HepG2 (cell line): ENCODE results near the gene ARAP1. TPM values are rescaled to one million over a fixed set of nuclear protein-coding genes. Genes with fewer than 3 reads are reported as not detected.

Experiments used
- FOSL2 ChIP-seq: sonication (generic); formaldehyde crosslinking; IDR thresholded peaks from 2 replicates; pipeline ENCODE4 v1.4.0; 2020; ENCODE audit warnings: missing genetic modification reagents
- JUN ChIP-seq: sonication (generic); formaldehyde crosslinking; IDR thresholded peaks from 2 replicates; pipeline ENCODE4 v1.4.0; 2020; ENCODE audit warnings: mild to moderate bottlenecking, missing genetic modification reagents
- MAFK ChIP-seq, 2 experiments: IDR thresholded peaks in 1 of 2; conservative IDR thresholded peaks in 1 of 2; 2 replicates each; pipeline ENCODE4 v1.6.1; 2011; ENCODE audit warnings: improper control_type of control experiment in 2 of 2, low read length in 2 of 2
- SOX5 ChIP-seq: IDR thresholded peaks from 2 replicates; pipeline ENCODE4 v1.6.1; 2016; ENCODE audit warnings: borderline replicate concordance
- ZNF17 ChIP-seq: sonication (generic); formaldehyde crosslinking; IDR thresholded peaks from 2 replicates; pipeline ENCODE4 v1.5.0; 2020; ENCODE audit warnings: mild to moderate bottlenecking, missing genetic modification reagents
- ZNF282 ChIP-seq: fragments of 450-650 bp; IDR thresholded peaks from 2 replicates; pipeline ENCODE4 v1.6.1; 2018; ENCODE audit not compliant: partially characterized antibody
- ZNF737 ChIP-seq: sonication (generic); formaldehyde crosslinking; IDR thresholded peaks from 2 replicates; pipeline ENCODE4 v1.5.0; 2020; ENCODE audit warnings: missing genetic modification reagents, mild to moderate bottlenecking, borderline replicate concordance
- polyA plus RNA-seq, 8 experiments: library from polyadenylated mRNA; depleted of rRNA in 3 of 8; stranded (reverse) in 7 of 8; unstranded in 1 of 8; fragments of >200 nt; fragmentation: Illumina TruSeq in 4 of 8; extraction: Trizol in 4 of 8; gene quantifications; 2 replicates each; pipeline versions ENCODE4 v1.2.1 to v1.2.3, GENCODE V29; 2011 to 2016; ENCODE audit warnings: low read depth in 4 of 8, missing spikeins in 1 of 8, mixed read lengths in 1 of 8; ENCODE audit not compliant: insufficient read depth in 1 of 8
- total RNA-seq, 5 experiments: library from RNA; depleted of rRNA; stranded (reverse); fragments of >200 nt; fragmentation: Illumina TruSeq; extraction: Trizol; gene quantifications; 2 replicates each; pipeline ENCODE4 v1.2.3, GENCODE V29; 2016; ENCODE audit warnings: low read depth in 1 of 5
- TF ChIP-seq, protein P1 (sequence below), 2 experiments: IDR thresholded peaks; 2 replicates each; pipeline ENCODE4 v1.6.1; 2011 to 2012; ENCODE audit warnings: low read length in 2 of 2, borderline replicate concordance in 1 of 2, low read depth in 1 of 2, mild to moderate bottlenecking in 1 of 2, moderate library complexity in 1 of 2
- TF ChIP-seq, protein P2 (sequence below): IDR thresholded peaks from 2 replicates; pipeline ENCODE4 v1.6.1; 2012; ENCODE audit warnings: low read depth, low read length, improper control_type of control experiment
- TF ChIP-seq, protein P3 (sequence below): sonication (generic); formaldehyde crosslinking; IDR thresholded peaks from 2 replicates; pipeline ENCODE4 v1.9.0; 2021; ENCODE audit warnings: mild to moderate bottlenecking, missing genetic modification reagents
- TF ChIP-seq, protein P4 (sequence below): sonication (generic); formaldehyde crosslinking; IDR thresholded peaks from 2 replicates; pipeline ENCODE4 v1.4.0; 2020; ENCODE audit warnings: missing genetic modification reagents, borderline replicate concordance
- TF ChIP-seq, protein P5 (sequence below): sonication (generic); formaldehyde crosslinking; IDR thresholded peaks from 2 replicates; pipeline ENCODE4 v1.5.0; 2020; ENCODE audit warnings: missing genetic modification reagents

Gene ARAP1
- total and polyA plus RNA-seq, 2 of the 13 experiments (the other 11 are each of a cell fraction or from before 2014, with no cell fraction given): 43.2 to 55.5 TPM

DNA sequence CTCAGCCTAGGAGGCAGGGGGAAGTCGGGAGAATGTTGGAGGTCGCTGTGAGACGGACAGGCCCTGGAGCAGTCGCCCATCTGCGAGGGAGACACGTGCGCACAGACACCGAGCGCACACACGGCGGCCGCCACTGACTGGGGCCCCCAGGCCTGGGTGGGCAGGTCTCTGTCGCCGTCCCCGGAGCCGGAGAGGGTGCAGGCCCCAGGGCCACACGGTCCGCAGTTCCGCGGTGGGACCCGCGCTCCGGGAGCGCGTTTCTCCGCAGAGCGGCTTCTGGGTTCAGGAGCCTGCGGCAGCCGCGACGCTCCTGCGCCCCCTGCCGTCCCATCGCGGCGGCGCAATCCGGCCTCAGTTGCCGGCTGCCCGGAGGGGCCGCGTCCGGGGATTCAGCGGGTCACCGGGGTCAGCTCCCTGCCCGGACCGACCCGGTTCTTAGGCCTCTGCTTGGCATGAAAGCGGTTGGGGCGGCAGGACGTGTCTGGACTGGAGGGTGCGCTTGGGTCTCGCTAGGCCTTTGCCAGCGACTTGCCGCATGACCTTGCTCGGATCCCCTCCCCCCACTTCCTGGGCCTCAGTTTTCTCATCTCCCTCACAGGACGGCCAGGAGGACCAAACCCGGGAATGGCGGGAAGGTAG lies 109.2 kb downstream of the ARAP1 start (continued):
- TF ChIP-seq, protein P1, sequence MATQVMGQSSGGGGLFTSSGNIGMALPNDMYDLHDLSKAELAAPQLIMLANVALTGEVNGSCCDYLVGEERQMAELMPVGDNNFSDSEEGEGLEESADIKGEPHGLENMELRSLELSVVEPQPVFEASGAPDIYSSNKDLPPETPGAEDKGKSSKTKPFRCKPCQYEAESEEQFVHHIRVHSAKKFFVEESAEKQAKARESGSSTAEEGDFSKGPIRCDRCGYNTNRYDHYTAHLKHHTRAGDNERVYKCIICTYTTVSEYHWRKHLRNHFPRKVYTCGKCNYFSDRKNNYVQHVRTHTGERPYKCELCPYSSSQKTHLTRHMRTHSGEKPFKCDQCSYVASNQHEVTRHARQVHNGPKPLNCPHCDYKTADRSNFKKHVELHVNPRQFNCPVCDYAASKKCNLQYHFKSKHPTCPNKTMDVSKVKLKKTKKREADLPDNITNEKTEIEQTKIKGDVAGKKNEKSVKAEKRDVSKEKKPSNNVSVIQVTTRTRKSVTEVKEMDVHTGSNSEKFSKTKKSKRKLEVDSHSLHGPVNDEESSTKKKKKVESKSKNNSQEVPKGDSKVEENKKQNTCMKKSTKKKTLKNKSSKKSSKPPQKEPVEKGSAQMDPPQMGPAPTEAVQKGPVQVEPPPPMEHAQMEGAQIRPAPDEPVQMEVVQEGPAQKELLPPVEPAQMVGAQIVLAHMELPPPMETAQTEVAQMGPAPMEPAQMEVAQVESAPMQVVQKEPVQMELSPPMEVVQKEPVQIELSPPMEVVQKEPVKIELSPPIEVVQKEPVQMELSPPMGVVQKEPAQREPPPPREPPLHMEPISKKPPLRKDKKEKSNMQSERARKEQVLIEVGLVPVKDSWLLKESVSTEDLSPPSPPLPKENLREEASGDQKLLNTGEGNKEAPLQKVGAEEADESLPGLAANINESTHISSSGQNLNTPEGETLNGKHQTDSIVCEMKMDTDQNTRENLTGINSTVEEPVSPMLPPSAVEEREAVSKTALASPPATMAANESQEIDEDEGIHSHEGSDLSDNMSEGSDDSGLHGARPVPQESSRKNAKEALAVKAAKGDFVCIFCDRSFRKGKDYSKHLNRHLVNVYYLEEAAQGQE (IDR thresholded peaks at IDR 0.05; ENCODE audit: borderline replicate concordance in 1 of 2, low read depth in 1 of 2, low read length in 2 of 2): no peak; a peak in 1 of 4 replicates
- TF ChIP-seq, protein P2, sequence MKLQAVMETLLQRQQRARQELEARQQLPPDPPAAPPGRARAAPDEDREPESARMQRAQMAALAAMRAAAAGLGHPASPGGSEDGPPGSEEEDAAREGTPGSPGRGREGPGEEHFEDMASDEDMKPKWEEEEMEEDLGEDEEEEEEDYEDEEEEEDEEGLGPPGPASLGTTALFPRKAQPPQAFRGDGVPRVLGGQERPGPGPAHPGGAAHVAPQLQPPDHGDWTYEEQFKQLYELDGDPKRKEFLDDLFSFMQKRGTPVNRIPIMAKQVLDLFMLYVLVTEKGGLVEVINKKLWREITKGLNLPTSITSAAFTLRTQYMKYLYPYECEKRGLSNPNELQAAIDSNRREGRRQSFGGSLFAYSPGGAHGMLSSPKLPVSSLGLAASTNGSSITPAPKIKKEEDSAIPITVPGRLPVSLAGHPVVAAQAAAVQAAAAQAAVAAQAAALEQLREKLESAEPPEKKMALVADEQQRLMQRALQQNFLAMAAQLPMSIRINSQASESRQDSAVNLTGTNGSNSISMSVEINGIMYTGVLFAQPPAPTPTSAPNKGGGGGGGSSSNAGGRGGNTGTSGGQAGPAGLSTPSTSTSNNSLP: no peak
- TF ChIP-seq SOX5 (CRISPR knock-in tag) (no peak), MAFK (conservative IDR thresholded peaks at IDR 0.05 in 1 of 2, IDR thresholded peaks at IDR 0.05 in 1 of 2; ENCODE audit: low read length in 2 of 2) (no peak), FOSL2 (CRISPR knock-in tag) (no peak), ZNF737 (CRISPR knock-in tag) (no peak), ZNF17 (CRISPR knock-in tag) (no peak), JUN (CRISPR knock-in tag) (no peak), ZNF282 (no peak)
- TF ChIP-seq, protein P3, sequence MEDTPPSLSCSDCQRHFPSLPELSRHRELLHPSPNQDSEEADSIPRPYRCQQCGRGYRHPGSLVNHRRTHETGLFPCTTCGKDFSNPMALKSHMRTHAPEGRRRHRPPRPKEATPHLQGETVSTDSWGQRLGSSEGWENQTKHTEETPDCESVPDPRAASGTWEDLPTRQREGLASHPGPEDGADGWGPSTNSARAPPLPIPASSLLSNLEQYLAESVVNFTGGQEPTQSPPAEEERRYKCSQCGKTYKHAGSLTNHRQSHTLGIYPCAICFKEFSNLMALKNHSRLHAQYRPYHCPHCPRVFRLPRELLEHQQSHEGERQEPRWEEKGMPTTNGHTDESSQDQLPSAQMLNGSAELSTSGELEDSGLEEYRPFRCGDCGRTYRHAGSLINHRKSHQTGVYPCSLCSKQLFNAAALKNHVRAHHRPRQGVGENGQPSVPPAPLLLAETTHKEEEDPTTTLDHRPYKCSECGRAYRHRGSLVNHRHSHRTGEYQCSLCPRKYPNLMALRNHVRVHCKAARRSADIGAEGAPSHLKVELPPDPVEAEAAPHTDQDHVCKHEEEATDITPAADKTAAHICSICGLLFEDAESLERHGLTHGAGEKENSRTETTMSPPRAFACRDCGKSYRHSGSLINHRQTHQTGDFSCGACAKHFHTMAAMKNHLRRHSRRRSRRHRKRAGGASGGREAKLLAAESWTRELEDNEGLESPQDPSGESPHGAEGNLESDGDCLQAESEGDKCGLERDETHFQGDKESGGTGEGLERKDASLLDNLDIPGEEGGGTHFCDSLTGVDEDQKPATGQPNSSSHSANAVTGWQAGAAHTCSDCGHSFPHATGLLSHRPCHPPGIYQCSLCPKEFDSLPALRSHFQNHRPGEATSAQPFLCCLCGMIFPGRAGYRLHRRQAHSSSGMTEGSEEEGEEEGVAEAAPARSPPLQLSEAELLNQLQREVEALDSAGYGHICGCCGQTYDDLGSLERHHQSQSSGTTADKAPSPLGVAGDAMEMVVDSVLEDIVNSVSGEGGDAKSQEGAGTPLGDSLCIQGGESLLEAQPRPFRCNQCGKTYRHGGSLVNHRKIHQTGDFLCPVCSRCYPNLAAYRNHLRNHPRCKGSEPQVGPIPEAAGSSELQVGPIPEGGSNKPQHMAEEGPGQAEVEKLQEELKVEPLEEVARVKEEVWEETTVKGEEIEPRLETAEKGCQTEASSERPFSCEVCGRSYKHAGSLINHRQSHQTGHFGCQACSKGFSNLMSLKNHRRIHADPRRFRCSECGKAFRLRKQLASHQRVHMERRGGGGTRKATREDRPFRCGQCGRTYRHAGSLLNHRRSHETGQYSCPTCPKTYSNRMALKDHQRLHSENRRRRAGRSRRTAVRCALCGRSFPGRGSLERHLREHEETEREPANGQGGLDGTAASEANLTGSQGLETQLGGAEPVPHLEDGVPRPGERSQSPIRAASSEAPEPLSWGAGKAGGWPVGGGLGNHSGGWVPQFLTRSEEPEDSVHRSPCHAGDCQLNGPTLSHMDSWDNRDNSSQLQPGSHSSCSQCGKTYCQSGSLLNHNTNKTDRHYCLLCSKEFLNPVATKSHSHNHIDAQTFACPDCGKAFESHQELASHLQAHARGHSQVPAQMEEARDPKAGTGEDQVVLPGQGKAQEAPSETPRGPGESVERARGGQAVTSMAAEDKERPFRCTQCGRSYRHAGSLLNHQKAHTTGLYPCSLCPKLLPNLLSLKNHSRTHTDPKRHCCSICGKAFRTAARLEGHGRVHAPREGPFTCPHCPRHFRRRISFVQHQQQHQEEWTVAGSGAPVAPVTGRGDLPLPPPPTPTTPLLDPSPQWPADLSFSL (CRISPR knock-in tag): no peak
- TF ChIP-seq, protein P4, sequence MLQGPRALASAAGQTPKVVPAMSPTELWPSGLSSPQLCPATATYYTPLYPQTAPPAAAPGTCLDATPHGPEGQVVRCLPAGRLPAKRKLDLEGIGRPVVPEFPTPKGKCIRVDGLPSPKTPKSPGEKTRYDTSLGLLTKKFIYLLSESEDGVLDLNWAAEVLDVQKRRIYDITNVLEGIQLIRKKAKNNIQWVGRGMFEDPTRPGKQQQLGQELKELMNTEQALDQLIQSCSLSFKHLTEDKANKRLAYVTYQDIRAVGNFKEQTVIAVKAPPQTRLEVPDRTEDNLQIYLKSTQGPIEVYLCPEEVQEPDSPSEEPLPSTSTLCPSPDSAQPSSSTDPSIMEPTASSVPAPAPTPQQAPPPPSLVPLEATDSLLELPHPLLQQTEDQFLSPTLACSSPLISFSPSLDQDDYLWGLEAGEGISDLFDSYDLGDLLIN (CRISPR knock-in tag): no peak
- TF ChIP-seq, protein P5, sequence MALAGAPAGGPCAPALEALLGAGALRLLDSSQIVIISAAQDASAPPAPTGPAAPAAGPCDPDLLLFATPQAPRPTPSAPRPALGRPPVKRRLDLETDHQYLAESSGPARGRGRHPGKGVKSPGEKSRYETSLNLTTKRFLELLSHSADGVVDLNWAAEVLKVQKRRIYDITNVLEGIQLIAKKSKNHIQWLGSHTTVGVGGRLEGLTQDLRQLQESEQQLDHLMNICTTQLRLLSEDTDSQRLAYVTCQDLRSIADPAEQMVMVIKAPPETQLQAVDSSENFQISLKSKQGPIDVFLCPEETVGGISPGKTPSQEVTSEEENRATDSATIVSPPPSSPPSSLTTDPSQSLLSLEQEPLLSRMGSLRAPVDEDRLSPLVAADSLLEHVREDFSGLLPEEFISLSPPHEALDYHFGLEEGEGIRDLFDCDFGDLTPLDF (CRISPR knock-in tag): no peak
